Transverse colon (tissue), 4 donors: ENCODE data around the gene MPDZ.

Experiments used
- CTCF ChIP-seq, 5 experiments: fragments of 200-600 bp in 3 of 5; fragments of 450-650 bp in 2 of 5; sonication (generic) in 3 of 5; IDR thresholded peaks; 1 replicate in 2 of 5; 2 replicates in 3 of 5; pipeline ENCODE4 v1.5.1; 2016 to 2017; ENCODE audit warnings: antibody characterized with exemption in 5 of 5, inconsistent platforms in 3 of 5, mild to moderate bottlenecking in 2 of 5, moderate library complexity in 1 of 5
- EP300 ChIP-seq: sonication (generic); formaldehyde crosslinking; IDR thresholded peaks from one replicate; pipeline ENCODE4 v1.6.1; 2017; ENCODE audit warnings: antibody characterized with exemption, low read depth
- POLR2A ChIP-seq: fragments of 450-650 bp; IDR thresholded peaks from one replicate; pipeline ENCODE4 v1.6.1; 2016; ENCODE audit warnings: antibody characterized with exemption, mild to moderate bottlenecking, moderate library complexity
- POLR2AphosphoS5 ChIP-seq, 3 donors: sonication (generic); formaldehyde crosslinking; IDR thresholded peaks; one replicate each; pipeline ENCODE4 v1.6.1; 2016; ENCODE audit warnings: antibody characterized with exemption in 3 of 3

- TF ChIP-seq CTCF (IDR thresholded peaks at IDR 0.05) (no peak), POLR2AphosphoS5 (IDR thresholded peaks at IDR 0.05) (no peak), POLR2A (no peak), EP300 (no peak)
Observed at GRCh38 chr9:13082796-13083195, 196.7 kb downstream of the MPDZ start.
